ENCODE data around the gene BSN.
A peak's percentile ranks its signal among the peaks of the same experiment; 100 is the strongest.

The BSN gene

GRCh38 chr3:49670940-49671290 lies 116.6 kb downstream of the BSN start:
- Histone ChIP-seq H3F3A (ENCODE audit: insufficient read depth) (0 out of 2 replicates have a peak, but pooled peaks cover 5% of the 10 kb centered on the region), H2AFZ (ENCODE audit: low read depth, low read length, severe bottlenecking) (no peak overlapping the region), H3K36me3 (ENCODE audit: low read length) (no peaks in the 10 kb centered on the region), H3K27ac (ENCODE audit: low read depth, low read length) (no peak overlapping the region), H3K4me3 (ENCODE audit: insufficient read depth, low read length, poor library complexity, severe bottlenecking) (no peak overlapping the region), H3K4me2 (ENCODE audit: low read depth, low read length, poor library complexity, severe bottlenecking) (no peak overlapping the region), H3K9ac (ENCODE audit: low read length) (no peak overlapping the region), H4K20me1 (ENCODE audit: low read depth, low read length) (no peaks in the 10 kb centered on the region), H3K27me3 (ENCODE audit: low read length) (no peaks in the 10 kb centered on the region), H3K9me2 (replicated peaks; ENCODE audit: insufficient read depth, low read length) (no peaks in the 10 kb centered on the region), H3K79me2 (ENCODE audit: insufficient read depth, low read length) (peaks cover 14% of the 10 kb centered on the region; the same call in 1 of the 2 replicates), H3K9me3 (ENCODE audit: insufficient read depth, low read length) (no peaks in the 10 kb centered on the region)
- TF ChIP-seq, protein P1, sequence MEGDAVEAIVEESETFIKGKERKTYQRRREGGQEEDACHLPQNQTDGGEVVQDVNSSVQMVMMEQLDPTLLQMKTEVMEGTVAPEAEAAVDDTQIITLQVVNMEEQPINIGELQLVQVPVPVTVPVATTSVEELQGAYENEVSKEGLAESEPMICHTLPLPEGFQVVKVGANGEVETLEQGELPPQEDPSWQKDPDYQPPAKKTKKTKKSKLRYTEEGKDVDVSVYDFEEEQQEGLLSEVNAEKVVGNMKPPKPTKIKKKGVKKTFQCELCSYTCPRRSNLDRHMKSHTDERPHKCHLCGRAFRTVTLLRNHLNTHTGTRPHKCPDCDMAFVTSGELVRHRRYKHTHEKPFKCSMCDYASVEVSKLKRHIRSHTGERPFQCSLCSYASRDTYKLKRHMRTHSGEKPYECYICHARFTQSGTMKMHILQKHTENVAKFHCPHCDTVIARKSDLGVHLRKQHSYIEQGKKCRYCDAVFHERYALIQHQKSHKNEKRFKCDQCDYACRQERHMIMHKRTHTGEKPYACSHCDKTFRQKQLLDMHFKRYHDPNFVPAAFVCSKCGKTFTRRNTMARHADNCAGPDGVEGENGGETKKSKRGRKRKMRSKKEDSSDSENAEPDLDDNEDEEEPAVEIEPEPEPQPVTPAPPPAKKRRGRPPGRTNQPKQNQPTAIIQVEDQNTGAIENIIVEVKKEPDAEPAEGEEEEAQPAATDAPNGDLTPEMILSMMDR (IDR thresholded peaks at IDR 0.05; ENCODE audit: insufficient read depth, low read length, poor library complexity, severe bottlenecking), result no peak

GRCh38 chr3:49671291-49672288 lies 117.3 kb downstream of the BSN start:
- Histone ChIP-seq H3K27me3 (ENCODE audit: low read length) (no peaks in the 10 kb centered on the region), H3K79me2 (ENCODE audit: insufficient read depth, low read length) (peaks cover 14% of the 10 kb centered on the region; the same call in 1 of the 2 replicates), H3F3A (ENCODE audit: insufficient read depth) (0 out of 2 replicates have a peak, but pooled peaks cover 5% of the 10 kb centered on the region), H3K4me2 (ENCODE audit: low read depth, low read length, poor library complexity, severe bottlenecking) (peak overlapping the region; percentile 9), H4K20me1 (ENCODE audit: low read depth, low read length) (no peaks in the 10 kb centered on the region), H3K9ac (ENCODE audit: low read length) (no peak overlapping the region), H3K9me3 (ENCODE audit: insufficient read depth, low read length) (no peaks in the 10 kb centered on the region), H2AFZ (ENCODE audit: low read depth, low read length, severe bottlenecking) (no peak overlapping the region), H3K4me3 (ENCODE audit: insufficient read depth, low read length, poor library complexity, severe bottlenecking) (no peak overlapping the region), H3K36me3 (ENCODE audit: low read length) (no peaks in the 10 kb centered on the region), H3K27ac (ENCODE audit: low read depth, low read length) (no peak overlapping the region; the same call in 1 of the 2 replicates), H3K9me2 (replicated peaks; ENCODE audit: insufficient read depth, low read length) (no peaks in the 10 kb centered on the region)
- TF ChIP-seq, protein P1 (IDR thresholded peaks at IDR 0.05; ENCODE audit: insufficient read depth, low read length, poor library complexity, severe bottlenecking), result peak; percentile 70
- TF ChIP-seq EZH2phosphoT487 (conservative IDR thresholded peaks at IDR 0.05; ENCODE audit: low read length), result no peak

DNA sequence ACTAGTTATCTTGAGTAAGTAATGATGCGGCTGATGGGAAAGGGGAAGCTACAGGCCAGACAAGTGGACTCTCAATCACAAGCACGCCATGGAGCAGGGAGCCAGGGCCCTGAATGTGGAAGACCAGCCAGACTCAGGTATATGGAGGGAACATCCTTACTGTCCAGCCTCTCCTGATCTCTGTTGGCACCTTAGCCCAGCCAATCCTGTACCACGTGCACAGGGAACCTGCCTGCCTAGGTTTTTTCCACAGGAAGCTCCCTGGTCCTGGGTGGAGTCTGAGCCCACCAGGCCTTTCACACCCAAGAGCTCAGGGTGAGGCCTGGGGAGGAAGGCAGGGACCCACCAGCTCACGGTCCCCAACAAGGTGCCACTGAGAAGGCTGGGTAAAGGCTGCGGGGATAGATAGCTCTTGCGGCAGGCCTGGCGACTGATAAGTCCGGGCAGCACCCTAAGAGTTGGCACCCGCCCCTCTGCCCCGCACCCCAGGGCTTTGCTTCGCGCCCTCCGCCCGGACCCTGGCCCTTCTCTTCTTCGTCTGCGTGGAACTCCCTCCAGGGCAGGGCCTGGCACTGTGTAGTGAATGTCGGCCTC lies 118.9 kb downstream of the BSN start:
- peak overlapping the region; percentile 23 for H2AFZ ChIP-seq (ENCODE audit: low read depth, low read length, severe bottlenecking)

More for the DNA sequence above, 118.9 kb downstream of the BSN start:
- Histone ChIP-seq H3K9ac (ENCODE audit: low read length) (peak overlapping the region; percentile 98), H3K9me2 (replicated peaks; ENCODE audit: insufficient read depth, low read length) (no peaks in the 10 kb centered on the region), H3K4me2 (ENCODE audit: low read depth, low read length, poor library complexity, severe bottlenecking) (peak overlapping the region; percentile 94), H4K20me1 (ENCODE audit: low read depth, low read length) (no peaks in the 10 kb centered on the region), H3K27me3 (ENCODE audit: low read length) (no peaks in the 10 kb centered on the region), H3F3A (ENCODE audit: insufficient read depth) (0 out of 2 replicates have a peak, but pooled peaks cover 5% of the 10 kb centered on the region), H3K4me3 (ENCODE audit: insufficient read depth, low read length, poor library complexity, severe bottlenecking) (peak overlapping the region; percentile 77), H3K27ac (ENCODE audit: low read depth, low read length) (peak overlapping the region; percentile 84), H3K79me2 (ENCODE audit: insufficient read depth, low read length) (peaks cover 14% of the 10 kb centered on the region; the same call in 1 of the 2 replicates), H3K9me3 (ENCODE audit: insufficient read depth, low read length) (no peaks in the 10 kb centered on the region), H3K36me3 (ENCODE audit: low read length) (no peaks in the 10 kb centered on the region)
- TF ChIP-seq, protein P1 (IDR thresholded peaks at IDR 0.05; ENCODE audit: insufficient read depth, low read length, poor library complexity, severe bottlenecking), result no peak
- TF ChIP-seq EZH2phosphoT487 (conservative IDR thresholded peaks at IDR 0.05; ENCODE audit: low read length), result no peak

Data from SU-DHL-6 (cell line).